Stromal cell of bone marrow (primary cell): ENCODE measurements around the gene SH3RF1.

Experiments used
- DNase-seq: peaks from one replicate; pipeline ENCODE4 v3.0.0-alpha.2; 2012; ENCODE audit warnings: low read depth

The SH3RF1 gene

DNA sequence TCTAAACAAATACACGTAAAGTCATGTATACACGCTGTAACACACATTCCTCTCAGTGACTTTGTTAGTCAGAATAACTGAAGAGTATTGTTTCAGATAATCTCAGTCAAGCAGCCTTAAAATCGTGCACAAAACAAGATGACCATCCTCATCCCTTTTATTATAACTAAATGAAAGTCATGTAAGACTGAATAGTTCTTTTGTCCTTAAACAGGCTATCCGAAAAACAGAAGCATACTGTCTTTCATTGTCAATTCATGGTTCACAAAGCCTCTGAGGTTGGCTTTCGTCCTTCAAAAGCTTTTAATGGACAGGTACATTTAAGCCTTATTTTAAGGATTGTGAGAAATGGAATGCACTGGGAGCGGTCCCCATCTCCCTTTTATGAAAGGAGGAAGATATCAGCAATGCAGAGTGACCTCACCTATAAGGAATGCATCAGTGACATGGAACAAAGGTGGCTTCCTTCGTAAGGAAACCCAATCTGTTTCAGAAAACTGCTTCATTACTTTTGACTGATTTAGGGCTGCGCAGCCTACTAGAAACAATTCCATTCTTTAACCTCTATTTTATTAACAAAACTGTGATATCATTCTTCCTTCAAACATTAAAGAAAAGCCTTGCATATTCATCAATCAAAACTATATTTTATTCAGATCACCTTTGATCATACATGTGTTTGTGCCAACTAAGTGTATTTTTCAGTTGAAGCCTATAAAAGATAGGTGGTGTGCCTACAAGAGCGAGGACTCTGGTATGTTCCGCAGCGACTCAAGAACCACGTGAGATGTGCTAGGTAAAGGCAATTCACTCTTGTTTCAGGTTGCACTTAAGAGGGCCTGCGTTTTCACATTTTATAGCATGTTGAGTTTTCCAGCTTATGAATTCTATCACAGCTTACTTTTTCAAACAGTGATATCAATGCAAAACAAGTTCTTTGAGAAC is 19.2 kb downstream of the SH3RF1 start:
- no peak for DNase-seq

DNA sequence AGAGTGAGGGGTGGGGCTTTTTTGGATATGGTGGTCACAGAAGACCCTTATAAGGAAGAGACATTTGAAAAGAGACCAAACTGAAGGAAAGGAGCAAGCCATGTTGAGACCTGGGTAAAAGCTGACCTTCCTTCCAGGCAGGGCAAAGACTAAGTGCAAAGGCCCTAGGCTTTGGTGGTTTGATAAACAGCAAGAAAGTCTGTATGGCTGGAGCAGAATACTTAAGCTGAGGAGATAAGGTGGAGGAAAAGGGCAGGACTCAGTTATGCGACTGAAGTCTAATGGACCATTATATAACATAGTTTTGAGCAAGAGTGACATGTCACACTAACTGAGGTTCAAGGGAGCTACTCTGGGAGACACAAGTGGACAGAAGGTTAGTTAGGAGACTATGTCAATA is 20.0 kb downstream of the SH3RF1 start:
- no peak for DNase-seq

DNA sequence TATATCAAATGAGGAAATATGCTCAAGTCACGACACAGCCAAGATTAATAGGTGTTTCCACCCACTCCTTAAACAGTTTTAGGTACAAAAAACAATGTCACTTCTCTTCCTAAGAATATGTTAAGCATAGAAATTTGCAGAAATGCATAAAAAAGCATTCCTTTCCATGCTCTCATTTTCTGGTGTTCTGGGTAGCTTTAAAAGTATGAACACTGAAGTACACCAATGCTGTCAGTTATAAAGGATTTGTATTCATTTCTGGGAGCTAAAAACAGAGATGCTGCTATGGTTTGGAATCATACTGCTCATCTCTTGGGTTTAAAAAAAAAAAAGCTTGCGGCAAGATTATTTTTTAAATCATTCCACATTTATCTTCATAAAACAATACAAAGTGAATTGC is 20.8 kb downstream of the SH3RF1 start:
- DNase-seq = no peak

DNA sequence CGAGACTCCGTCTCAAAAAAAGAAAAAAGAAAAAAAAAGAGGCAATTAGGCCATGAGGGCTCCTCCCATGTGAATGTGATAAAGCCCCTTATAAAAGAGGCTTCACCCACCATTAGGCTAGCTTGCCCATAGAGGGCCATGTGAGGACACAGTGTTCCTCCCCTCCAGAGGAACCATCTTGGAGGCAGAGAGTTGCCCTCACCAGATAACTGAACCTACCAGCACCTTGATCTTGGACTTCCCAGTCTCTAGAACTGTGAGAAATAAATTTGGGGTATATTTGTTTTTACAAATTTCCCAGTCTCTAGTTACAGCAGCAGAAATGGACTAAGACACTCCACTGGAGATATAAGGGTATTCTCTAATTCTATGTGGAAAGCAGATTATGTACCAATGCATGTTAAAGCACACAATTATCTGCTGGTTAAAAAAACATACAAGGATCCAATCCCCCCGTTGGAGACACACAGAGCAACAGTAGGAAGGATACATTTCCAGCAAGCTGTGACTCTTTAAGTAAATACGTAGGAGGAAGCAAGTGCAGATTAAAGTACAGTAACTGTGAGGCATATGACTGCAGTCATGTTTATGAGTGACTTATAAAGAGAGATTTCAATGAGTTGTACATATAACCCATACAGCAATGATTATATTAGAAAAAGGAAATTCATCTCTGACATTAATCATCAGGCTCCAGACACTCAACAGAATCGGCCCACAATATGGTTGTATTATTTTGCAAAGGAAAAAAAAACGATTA is 21.4 kb downstream of the SH3RF1 start:
- peak; percentile 48 for DNase-seq

DNA sequence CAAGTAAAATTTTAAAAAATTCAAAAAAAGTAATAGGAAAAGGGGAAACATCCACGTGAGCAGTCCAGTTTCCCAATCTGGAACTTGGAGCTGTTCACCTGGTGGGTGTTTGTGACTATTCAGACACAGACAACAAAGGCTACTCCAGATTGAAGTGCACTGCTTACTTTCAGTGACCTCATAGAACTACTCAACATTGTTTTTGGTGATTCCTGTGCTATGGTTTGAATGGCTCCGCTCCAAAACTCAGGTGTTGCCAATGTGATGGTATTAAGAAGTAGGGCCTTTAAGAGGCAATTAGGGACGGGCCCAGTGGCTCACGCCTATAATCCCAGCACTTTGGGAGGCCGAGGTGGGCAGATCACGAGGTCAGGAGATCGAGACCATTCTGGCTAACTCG is 22.1 kb downstream of the SH3RF1 start:
- DNase-seq = no peak

DNA sequence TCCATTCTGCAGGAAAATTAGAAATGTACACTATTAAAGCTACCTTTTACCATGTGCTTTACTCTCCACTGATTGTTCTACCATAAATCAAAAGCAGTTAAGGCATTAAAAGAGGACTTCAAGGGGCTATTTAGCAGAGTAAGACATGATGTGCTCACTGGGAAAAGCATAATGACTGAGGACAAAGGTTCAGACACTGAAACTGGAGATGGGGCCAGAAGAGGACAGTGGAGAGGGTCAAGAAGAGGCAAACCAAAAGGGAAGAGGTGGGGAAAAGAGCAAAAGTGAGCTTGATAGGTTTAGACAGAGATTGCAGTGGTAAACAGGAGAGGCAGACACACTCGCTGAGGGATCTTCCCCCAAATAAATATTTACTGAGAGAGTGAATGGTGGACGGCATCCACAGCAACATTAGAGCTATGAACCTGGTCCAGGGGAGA is 23.8 kb downstream of the SH3RF1 start:
- DNase-seq = no peak

DNA sequence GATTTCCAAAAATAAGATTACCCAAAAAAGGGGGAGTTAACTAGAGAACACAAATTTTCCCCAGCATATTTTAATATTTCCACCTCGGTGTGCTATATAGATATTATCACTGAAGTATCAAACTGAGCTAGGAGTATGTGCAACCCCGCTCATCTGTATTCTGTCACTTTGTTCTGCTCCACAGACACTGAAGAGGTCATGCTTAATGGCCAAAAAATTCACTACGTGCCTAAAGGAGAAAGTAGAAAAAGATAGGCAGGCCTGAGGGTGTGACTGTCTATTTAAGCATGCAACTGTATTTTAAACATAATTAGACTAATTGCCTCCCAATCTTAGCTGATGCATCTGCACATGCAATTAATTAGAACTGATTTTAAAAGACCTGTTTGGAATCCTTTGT is 24.5 kb downstream of the SH3RF1 start:
- no peak for DNase-seq

DNA sequence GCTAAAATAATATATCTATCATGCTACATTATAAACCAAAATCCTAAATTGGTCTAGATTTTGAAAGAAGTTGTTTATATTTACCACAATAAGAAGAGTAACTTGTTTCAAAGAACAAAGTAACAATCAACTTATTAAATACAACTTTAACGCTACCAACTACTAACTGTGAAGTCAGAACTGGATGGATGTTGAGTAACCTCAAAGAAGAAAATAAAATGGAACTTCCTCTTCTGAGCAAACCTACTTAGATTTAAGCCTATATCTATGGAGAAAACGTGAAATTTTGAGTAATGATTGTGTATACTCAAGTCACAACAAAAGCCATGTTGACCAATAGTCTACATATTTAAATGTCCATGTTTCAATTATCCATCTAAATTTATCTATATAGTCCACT is 25.7 kb downstream of the SH3RF1 start:
- DNase-seq = no peak

DNA sequence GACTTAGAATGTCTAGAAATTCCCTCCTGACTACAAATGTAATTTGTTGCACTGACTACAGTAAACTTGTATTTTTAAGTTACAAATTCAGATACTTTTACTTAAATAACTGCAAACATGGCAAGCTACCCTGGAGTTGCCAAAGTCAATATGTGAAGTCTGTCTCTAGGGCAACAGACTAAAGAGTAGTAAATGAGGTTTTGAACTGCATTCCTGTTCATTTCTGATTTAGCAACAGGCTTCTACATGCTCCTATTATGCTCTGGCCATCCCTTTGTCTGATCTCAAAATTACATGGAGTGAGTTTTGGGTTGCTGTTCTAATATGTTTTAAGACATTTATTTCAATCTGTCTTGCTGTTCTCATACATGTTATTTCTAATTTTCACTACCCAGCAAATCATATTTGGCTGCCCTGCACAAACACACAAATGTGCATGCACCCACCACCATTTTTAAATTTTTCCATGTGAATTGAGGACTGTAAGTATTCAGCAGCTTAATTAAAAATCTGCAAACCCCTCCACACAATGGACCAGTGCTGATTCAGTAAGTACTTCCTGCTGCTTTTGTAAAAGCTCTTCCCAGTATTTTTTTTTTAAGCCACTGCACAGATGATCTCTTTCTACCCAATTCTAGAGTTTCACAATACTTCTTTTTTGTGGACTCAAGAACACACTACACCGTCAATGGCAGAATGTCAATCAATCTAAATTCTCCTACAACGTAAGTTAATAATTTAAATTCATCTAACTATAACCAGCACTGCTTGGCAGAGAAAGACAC is 26.7 kb downstream of the SH3RF1 start:
- peak; percentile 82 for DNase-seq

DNA sequence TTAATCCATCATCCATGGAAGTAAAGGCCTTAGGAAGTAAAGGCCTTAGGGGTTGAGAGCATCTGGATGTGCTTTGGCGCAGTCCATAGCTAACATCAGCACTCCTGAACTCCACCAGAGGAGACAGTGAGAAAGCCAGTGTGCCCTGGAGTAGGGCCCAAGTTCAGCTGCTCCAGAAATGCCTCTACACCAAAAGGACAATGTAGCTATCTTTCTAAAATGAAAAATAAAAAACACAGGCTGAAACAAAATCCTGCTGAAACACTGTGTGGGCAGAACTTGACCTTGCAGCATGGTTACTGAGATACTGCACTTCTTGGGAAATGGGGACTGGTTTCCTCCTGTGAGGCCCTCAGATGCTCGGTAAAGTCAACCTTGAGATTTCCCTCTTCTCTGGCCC is 29.3 kb downstream of the SH3RF1 start:
- DNase-seq = no peak

DNA sequence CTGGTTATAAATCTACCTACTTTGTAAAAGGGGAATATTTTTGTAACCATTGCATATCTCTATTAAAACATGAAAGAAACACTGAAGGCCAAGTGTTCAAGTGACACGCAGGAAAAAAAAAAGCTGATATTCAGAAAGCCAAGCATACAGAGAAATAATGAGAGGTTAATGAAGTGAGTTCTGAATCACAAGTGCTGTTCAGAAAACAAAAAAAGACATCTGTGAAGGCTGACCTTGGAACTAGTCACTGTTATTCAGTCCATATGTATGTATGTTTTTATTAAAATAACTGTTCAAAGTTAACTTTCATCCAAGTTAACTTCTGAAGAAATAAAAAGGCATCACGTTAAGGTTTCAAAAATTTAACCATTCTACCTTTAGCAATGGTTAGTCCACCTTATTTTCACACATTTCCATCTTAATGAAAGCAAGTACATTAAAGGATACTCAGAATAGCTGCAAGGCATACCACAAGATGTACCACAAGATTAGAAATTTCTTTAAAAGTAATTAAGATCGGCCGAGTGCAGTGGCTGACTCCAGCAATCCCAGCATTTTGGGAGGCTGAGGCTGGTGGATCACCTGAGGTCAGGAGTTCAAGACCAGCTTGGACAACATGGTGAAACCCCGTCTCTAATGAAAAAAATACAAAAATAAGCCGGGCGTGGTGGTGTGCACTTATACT is 31.4 kb downstream of the SH3RF1 start:
- DNase-seq = no peak

DNA sequence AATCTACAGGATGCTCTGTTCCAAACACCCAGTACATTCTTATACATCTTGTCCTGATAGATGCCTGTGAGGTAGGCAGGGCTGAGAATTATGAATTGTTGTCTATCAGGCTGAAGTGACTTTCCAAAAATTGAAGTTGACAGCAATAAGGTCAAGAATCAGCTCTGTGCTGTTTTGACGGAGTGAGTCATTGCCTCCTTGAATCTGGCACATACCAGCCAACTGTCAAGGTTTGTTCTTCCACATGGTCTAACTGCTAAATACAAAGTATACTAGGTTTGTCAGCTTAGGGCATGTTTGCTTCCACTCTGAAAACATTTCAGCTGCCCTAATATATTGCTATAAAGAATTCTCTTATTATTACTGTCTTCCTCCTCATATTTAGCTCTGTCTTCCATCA is 32.3 kb downstream of the SH3RF1 start:
- no peak for DNase-seq

DNA sequence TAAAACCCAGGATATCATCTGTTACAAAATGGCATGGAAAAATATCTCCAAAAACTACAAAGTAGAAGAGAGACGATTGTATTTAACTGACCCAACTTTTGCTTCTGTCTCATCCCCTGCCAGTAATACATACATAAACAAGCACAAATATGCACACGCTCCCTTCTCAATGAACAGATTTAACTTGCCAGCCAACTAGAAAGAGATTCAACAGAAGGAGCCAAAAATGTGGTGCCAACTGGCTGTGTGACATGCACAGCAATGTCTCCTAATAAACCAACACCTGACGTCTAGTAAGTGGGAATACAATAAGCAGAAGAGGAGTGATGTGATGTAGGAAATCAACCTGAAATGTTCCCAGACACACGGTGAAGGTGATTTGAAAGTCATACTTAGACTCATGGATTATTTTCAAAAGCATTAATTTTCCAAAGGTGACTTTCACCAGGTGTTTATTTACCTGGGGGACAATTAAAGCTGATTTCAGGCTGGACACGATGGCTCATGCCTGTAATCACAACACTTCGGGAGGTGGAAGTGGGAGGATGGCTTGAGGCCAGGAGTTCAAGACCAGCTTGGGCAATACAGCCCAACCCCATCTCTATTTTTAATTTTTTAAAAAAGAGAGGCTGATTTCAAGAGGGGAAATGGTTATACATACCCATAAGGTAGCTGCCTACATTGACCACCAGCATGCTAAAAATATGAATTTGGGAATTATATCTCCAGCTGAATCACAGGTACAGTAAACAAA is 33.7 kb downstream of the SH3RF1 start:
- DNase-seq = no peak

DNA sequence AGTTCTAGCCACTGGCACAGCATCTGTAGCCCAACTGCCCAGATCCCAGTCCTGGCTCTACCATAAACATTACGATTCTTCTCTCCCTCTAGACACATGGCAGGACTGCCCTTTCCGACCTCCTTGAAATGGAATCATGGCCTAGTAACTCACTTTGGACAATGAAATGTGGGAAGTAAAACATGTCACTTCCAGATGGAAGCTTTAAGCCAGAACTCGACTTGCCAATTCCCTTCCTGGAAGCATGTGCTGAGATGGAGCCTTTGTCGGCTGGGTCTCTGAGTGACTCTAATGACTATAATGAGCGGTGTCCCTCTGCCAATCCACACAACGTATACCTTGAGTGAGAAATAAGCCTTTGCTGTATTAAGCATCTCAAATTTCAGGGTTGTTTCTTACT is 34.7 kb downstream of the SH3RF1 start:
- no peak for DNase-seq

DNA sequence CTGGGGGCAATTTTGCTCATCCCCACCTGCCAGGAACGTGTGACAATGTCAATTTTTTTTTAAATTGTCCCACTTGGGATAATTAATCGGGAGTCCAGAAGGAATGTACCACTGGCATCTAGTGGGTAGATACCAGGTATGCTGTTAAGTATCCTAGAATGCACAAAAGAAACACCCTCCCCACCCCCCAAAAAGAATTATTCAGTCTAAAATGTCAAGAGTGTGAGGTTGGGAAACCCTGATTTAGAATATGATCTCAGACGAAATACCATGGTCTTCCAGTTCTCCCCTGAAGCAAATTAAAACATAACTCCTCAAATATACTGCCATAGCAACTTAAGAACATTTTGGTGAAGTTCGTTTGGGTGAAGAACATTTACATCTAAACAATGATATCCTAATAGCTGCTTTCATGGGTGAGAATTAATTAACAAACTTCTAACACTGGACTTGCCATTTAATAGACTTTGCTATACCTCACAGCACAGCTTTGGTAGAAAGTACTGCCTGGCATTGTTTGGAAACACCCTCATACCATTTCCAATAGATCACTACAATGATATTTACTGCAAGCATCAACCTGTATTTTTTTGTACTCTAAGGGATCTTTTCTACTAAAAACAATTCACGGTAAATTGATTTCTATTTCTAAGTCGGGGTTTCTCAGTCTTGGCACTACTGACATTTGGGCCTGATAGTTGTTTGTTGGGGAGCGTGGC is 36.5 kb downstream of the SH3RF1 start:
- no peak for DNase-seq

DNA sequence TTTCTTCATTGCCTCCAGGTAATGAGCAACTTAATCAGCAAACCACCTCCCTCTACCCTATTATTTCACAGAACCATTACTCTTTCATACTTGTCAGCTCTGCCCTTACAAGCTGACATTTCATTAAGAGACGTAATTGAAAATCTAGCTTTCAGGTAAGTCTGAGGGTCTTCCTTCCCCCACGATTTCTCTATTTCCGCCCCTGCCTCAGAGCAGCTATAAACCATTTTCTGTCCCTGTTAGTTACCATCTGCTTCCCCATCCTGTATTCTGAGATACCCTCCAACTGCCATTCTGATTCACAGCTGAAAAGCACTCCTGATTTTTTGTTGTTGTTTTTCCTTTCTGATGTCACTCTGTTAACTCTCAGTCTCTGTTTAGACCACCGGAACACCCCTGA is 37.1 kb downstream of the SH3RF1 start:
- DNase-seq = no peak

DNA sequence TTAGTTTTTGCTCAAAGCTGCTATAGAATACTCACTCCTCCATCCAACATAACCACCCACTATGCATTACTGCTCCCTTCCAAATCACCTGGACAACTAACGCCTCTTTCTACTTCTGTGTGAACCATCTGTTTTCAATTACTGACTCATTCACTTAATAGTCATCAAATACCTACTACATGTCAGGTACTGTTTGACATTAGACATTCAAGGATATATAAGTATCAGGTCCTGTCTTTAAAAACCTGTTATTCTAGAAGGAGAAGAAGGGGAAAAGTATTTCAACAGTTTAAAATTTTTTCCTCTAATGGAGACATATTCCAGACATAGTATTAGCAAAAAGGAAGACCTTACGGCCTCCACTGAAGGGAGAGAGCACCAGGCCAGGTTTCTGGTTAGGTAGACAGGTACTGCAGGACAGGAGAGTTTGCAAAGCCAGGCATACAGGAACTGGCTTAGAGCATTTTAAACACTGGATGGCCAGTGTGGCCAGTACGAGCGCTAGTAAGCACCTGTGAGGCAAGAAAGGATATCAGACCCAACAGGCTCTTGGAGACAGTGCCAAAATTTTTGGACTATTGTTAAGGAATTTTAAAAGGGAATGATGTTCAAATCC is 39.0 kb downstream of the SH3RF1 start:
- no peak for DNase-seq

DNA sequence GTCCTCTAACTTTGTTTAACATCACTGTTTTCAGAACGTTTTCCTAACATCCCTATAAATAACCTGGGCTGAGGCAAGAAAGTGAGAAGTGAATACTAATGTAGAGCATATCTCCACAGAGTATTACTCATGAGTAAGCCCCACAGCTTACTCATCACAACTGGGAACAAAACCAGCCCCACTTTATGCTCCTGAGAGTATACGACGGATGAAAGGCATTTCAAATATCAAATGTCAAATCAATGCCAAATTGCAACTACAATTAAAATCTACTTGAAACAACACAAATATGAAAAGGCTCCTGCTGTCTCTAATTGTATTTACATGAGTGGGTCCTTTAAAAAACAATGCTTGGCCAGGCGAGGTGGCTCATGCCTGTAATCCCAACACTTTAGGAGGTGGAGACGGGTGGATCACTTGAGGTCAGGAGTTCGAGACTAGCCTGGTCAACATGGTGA is 41.2 kb downstream of the SH3RF1 start:
- DNase-seq = peak; percentile 96

DNA sequence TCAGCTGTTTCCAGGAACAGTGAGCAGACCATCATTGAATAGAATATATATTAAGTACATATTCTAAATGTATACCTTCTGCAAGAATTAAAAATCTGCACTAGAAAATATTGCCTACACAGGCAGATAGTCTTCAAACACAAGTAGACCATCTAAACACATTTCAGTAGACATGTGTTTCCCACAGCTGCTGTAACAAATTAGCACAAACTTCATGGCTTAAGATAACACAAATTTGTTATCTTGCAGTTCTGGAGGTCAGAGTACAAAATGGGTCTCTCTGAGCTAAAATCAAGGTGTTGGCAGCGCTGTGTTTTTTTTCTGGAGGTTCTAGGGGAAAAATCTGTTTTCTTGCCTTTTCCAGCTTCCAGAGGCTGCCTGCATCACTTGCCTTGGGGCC is 42.7 kb downstream of the SH3RF1 start:
- no peak for DNase-seq

DNA sequence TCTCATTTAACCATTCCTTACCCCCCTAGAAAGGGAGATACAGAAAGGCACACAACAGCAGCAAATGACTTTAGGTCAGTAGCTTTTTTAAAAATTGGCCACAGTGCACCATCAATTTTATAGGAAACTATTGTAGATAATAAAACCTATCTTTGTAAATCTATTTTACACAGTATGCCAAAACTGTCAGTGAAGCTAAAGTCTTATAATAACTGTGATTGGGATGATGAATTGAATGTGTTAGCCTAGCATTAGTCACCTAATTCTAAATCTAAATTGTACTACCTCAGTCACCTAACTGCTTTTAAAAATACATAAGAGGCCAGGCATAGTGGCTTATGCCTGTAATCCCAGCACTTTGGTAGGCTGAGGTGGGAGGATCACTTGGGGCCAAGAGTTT is 44.2 kb downstream of the SH3RF1 start:
- DNase-seq = no peak
